SK-N-MC (cell line): Measurements from ENCODE around the gene PDE4DIP.
"Not testable (repeated sequence)": the region's sequence is repeated elsewhere in the genome, so short reads cannot be mapped to it uniquely, and the experiment has no call there.

Experiments used
- EZH2 ChIP-seq: fragments of 200-600 bp; sonication (generic); IDR thresholded peaks from one replicate; pipeline ENCODE4 v1.6.1; 2017; ENCODE audit warnings: antibody characterized with exemption
- POLR2AphosphoS5 ChIP-seq: IDR thresholded peaks from 2 replicates; pipeline ENCODE4 v1.6.1; 2012; ENCODE audit warnings: mild to moderate bottlenecking, low read depth, low read length, borderline replicate concordance

DNA sequence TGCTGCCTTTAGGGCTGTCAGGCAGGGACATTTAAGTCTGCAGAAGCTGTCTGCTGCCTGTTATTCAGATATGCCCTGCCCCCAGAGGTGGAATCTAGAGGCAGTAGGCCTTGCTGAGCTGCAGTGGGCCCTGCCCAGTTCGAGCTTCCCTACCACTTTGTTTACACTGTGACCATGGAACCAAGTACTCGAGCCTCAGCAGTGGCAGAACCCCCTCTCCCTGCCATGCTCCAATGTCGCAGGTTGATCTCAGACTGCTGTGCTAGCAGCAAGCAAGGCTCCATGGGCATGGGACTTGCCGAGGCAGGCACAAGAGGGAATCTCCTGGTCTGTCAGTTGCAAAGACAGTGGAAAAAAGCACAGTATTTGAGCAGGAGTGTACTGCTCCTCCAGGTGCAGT lies 198.8 kb downstream of the PDE4DIP start:
- TF ChIP-seq POLR2AphosphoS5, EZH2: not testable (repeated sequence)
